IMR-90 (cell line): ENCODE data around the gene TMCC1. TPM values are rescaled to one million over a fixed set of nuclear protein-coding genes. Genes with fewer than 3 reads are reported as not detected.

Source experiments
- ATAC-seq: fragments of 200-7000 bp; cut with Tn5 transposase; 2 replicates; pipeline ENCODE4 v1.9.1; 2020; ENCODE audit warnings: low read depth, mild to moderate bottlenecking, moderate library complexity
- BruUV-seq: library from RNA; stranded (reverse); fragments of 400-500 nt; replicated peaks from 2 replicates; lab custom pipeline; 2021; lab: Mats Ljungman, UMichigan
- CTCF ChIA-PET: fragments of 300-600 bp; formaldehyde crosslinking; extraction: SDS; loops from one replicate; lab custom pipeline; 2021; ENCODE audit warnings: antibody characterized with exemption; lab: Yijun Ruan, JAX
- POLR2A ChIA-PET: fragments of 300-600 bp; sonication (Branson Sonifier 250); formaldehyde crosslinking; loops from one replicate; lab custom pipeline; 2022; ENCODE audit warnings: antibody characterized with exemption; ENCODE audit not compliant: unreplicated experiment; lab: Charles Lee
- DNase-seq: peaks from one replicate; pipeline ENCODE4 v3.0.0; 2013
- H2AFZ ChIP-seq: replicated peaks from 2 replicates; pipeline ENCODE3; 2013; ENCODE audit warnings: low read length, mild to moderate bottlenecking; ENCODE audit not compliant: poor library complexity
- H2AK5ac ChIP-seq: 2 replicates; pipeline ENCODE4 v1.6.1; 2013; ENCODE audit warnings: low read depth, low read length, inconsistent platforms
- H2AK9ac ChIP-seq: replicated peaks from 2 replicates; pipeline ENCODE3; 2013; ENCODE audit warnings: mild to moderate bottlenecking, low read depth, low read length, moderate library complexity; ENCODE audit not compliant: poor library complexity
- H2BK120ac ChIP-seq: 2 replicates; pipeline ENCODE4 v1.6.1; 2013; ENCODE audit warnings: low read depth, low read length, inconsistent platforms
- H2BK15ac ChIP-seq: 3 replicates; pipeline ENCODE4 v1.6.1; 2013; ENCODE audit warnings: low read depth, low read length, inconsistent platforms
- H2BK20ac ChIP-seq: 2 replicates; pipeline ENCODE4 v1.6.1; 2013; ENCODE audit warnings: low read depth, mild to moderate bottlenecking, inconsistent platforms, low read length, moderate library complexity
- H2BK5ac ChIP-seq: 2 replicates; pipeline ENCODE4 v1.6.1; 2013; ENCODE audit warnings: mild to moderate bottlenecking, low read depth, low read length, inconsistent platforms; ENCODE audit not compliant: poor library complexity, severe bottlenecking
- H3K14ac ChIP-seq: replicated peaks from 2 replicates; pipeline ENCODE4 v1.6.1; 2013; ENCODE audit warnings: low read depth, low read length, inconsistent platforms
- H3K18ac ChIP-seq: 2 replicates; pipeline ENCODE4 v1.6.1; 2013; ENCODE audit warnings: low read depth, low read length, control low read depth
- H3K23ac ChIP-seq: 2 replicates; pipeline ENCODE4 v1.6.1; 2013; ENCODE audit warnings: low read depth, low read length, inconsistent platforms
- H3K27ac ChIP-seq: 2 replicates; pipeline ENCODE4 v1.5.1; 2013; ENCODE audit warnings: mild to moderate bottlenecking, control low read depth, low read length; ENCODE audit not compliant: insufficient read depth
- H3K27me3 ChIP-seq: 2 replicates; pipeline ENCODE4 v1.6.1; 2013; ENCODE audit warnings: low read length; ENCODE audit not compliant: control insufficient read depth, insufficient read depth
- H3K36me3 ChIP-seq: 2 replicates; pipeline ENCODE4 v1.6.1; 2013; ENCODE audit warnings: low read length, mixed read lengths; ENCODE audit not compliant: control insufficient read depth, insufficient read depth
- H3K4ac ChIP-seq: 2 replicates; pipeline ENCODE4 v1.6.1; 2013; ENCODE audit warnings: low read depth, low read length, inconsistent platforms
- H3K4me1 ChIP-seq: 2 replicates; pipeline ENCODE4 v1.6.1; 2013; ENCODE audit warnings: low read length, mixed read lengths; ENCODE audit not compliant: control insufficient read depth, insufficient read depth
- H3K4me2 ChIP-seq: 2 replicates; pipeline ENCODE4 v1.6.1; 2013; ENCODE audit warnings: low read depth, mild to moderate bottlenecking, control low read depth, low read length, moderate library complexity
- H3K4me3 ChIP-seq: 2 replicates; pipeline ENCODE4 v1.5.1; 2013; ENCODE audit warnings: low read depth, mild to moderate bottlenecking, control low read depth, low read length, moderate library complexity; ENCODE audit not compliant: insufficient read depth
- H3K56ac ChIP-seq: 2 replicates; pipeline ENCODE4 v1.6.1; 2013; ENCODE audit warnings: low read length, inconsistent platforms; ENCODE audit not compliant: insufficient read depth; ENCODE audit errors: extremely low read depth
- H3K79me1 ChIP-seq, 2 experiments: 2 replicates each; pipeline ENCODE4 v1.6.1; 2013; ENCODE audit warnings: low read length in 2 of 2, inconsistent platforms in 1 of 2, low read depth in 1 of 2
- H3K9ac ChIP-seq: 2 replicates; pipeline ENCODE4 v1.6.1; 2013; ENCODE audit warnings: low read depth, low read length, control low read depth
- H3K9me1 ChIP-seq: 2 replicates; pipeline ENCODE4 v1.6.1; 2013; ENCODE audit warnings: low read length, inconsistent platforms; ENCODE audit not compliant: insufficient read depth
- H3K9me3 ChIP-seq: 2 replicates; pipeline ENCODE4 v1.6.1; 2013; ENCODE audit warnings: low read length; ENCODE audit not compliant: control insufficient read depth, insufficient read depth
- H4K20me1 ChIP-seq: 2 replicates; pipeline ENCODE4 v1.6.1; 2013; ENCODE audit warnings: low read length, inconsistent platforms; ENCODE audit not compliant: insufficient read depth
- H4K5ac ChIP-seq: 2 replicates; pipeline ENCODE4 v1.6.1; 2013; ENCODE audit warnings: mild to moderate bottlenecking, low read depth, low read length, control low read depth
- H4K8ac ChIP-seq, 2 experiments: 2 replicates each; pipeline ENCODE4 v1.6.1; 2013; ENCODE audit warnings: low read depth in 2 of 2, low read length in 2 of 2, control low read depth in 1 of 2, inconsistent platforms in 1 of 2
- H4K91ac ChIP-seq: 2 replicates; pipeline ENCODE4 v1.6.1; 2013; ENCODE audit warnings: low read depth, low read length, inconsistent platforms; ENCODE audit not compliant: insufficient read depth
- BHLHE40 ChIP-seq: fragments of 150-350 bp; IDR thresholded peaks from 2 replicates; pipeline ENCODE4 v1.6.1; 2016; ENCODE audit warnings: mild to moderate bottlenecking, low read depth, low read length
- MAZ ChIP-seq: IDR thresholded peaks from 2 replicates; pipeline ENCODE4 v1.6.1; 2012; ENCODE audit warnings: low read depth, mild to moderate bottlenecking, low read length, improper control_type of control experiment, moderate library complexity, borderline replicate concordance
- RCOR1 ChIP-seq: IDR thresholded peaks from 2 replicates; pipeline ENCODE4 v1.6.1; 2012; ENCODE audit warnings: mild to moderate bottlenecking, low read length, improper control_type of control experiment; ENCODE audit not compliant: insufficient replicate concordance
- WGBS, 2 experiments: methylation state at CpG; one replicate each; pipeline versions ENCODE4 v1.1.5 to v1.1.7; 2013; ENCODE audit warnings: missing lambda C conversion rate in 2 of 2; ENCODE audit not compliant: insufficient read length in 1 of 2; ENCODE audit errors: extremely low coverage in 2 of 2; 5-methylcytosine and 5-hydroxymethylcytosine counted together
- dilution Hi-C: fragments of 300-500 bp; cut with HindIII; formaldehyde crosslinking; loops from one replicate; pipeline ENCODE4 v1.14.3; 2018; ENCODE audit warnings: low sequenced_read_pairs; ENCODE audit not compliant: unreplicated experiment
- in situ Hi-C: fragments of 300-500 bp; cut with MboI; formaldehyde crosslinking; loops from 3 replicates; pipeline ENCODE4 v1.14.3; 2019; ENCODE audit warnings: low sequenced_read_pairs, inconsistent platforms, mixed read lengths
- intact Hi-C: fragments of 100-400 bp; cut with micrococcal nuclease; formaldehyde crosslinking; loops from 2 replicates; pipeline ENCODE4 v1.10.0; 2022
- polyA plus RNA-seq, 3 experiments: library from polyadenylated mRNA; depleted of rRNA; stranded (reverse); fragments of >200 nt; gene quantifications; 2 replicates each; pipeline ENCODE4 v1.2.3, GENCODE V29; 2012; ENCODE audit warnings: low replicate concordance in 1 of 3
- total RNA-seq: library from RNA; depleted of rRNA; stranded (reverse); fragments of >200 nt; gene quantifications from 2 replicates; pipeline ENCODE4 v1.2.3, GENCODE V29; 2012

Gene TMCC1
- total and polyA plus RNA-seq, 2 of the 4 experiments (the other 2 are of a cell fraction), result 5.0 to 7.3 TPM

DNA sequence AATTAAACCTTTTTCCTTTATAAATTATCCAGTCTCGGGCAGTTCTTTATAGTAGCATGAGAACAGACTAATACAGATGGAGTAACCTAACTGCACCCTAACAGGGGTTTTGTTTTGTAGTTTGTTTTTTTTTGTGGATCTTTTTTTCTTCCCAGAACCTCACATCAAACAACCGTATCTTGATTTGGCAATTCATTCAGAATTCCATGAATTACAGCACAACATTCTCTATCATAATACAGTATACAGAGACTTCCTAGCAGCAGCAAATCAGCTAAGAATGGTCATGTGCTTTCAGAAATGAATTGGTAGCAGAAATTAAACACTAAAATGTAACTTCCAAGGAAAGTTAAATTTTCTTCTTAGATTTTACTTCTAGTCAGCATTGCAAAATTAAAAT lies 114.6 kb downstream of the TMCC1 start:
- Histone ChIP-seq H3K18ac (no peak overlapping the region), H4K5ac (no peak overlapping the region), H3K23ac (no peak overlapping the region), H3K36me3 (no peaks in the 10 kb centered on the region), H3K56ac (no peak overlapping the region), H3K79me1 (peaks cover 3 to 5% of the 10 kb centered on the region in 2 experiments; a peak in 3 of 4 replicates), H3K9me1 (no peaks in the 10 kb centered on the region), H3K9ac (no peak overlapping the region), H3K27ac (no peak overlapping the region), H2AFZ (no peak overlapping the region), H2BK5ac (no peak overlapping the region), H2BK120ac (no peak overlapping the region), H4K20me1 (no peaks in the 10 kb centered on the region), H2AK9ac (no peak overlapping the region), H3K4ac (no peak overlapping the region), H3K4me2 (no peak overlapping the region), H2BK20ac (no peak overlapping the region), H3K4me1 (no peaks in the 10 kb centered on the region), H4K8ac (no peak overlapping the region), H2AK5ac (no peak overlapping the region), H3K4me3 (no peak overlapping the region), H2BK15ac (no peak overlapping the region), H3K14ac (no peak overlapping the region), H3K27me3 (no peaks in the 10 kb centered on the region), H4K91ac (no peak overlapping the region), H3K9me3 (no peaks in the 10 kb centered on the region)
- TF ChIP-seq BHLHE40, result no peak
- TF ChIP-seq RCOR1, result no peak
- TF ChIP-seq MAZ, result no peak
- in situ Hi-C loops (no loop called here), intact Hi-C loops (no loop called here), dilution Hi-C loops (no loop called here)
- no CpG with 5 or more reads among the region's 2 CpGs for whole genome bisulfite sequencing, 2 experiments
- DNase-seq (no peak), ATAC-seq (no peak)
- ChIA-PET CTCF (no interaction called here), POLR2A (no interaction called here)
- no TSS peak for BruUV-seq
